ENCODE results near the gene SUGCT. TPM values are rescaled to one million over a fixed set of nuclear protein-coding genes. Genes with fewer than 3 reads are reported as not detected.

The SUGCT gene
- total and polyA plus RNA-seq, 9 of the 15 experiments (the other 6 are each of a cell fraction or from before 2014, with no cell fraction given) = 0.58 to 2.5 (median 1.4) TPM

DNA sequence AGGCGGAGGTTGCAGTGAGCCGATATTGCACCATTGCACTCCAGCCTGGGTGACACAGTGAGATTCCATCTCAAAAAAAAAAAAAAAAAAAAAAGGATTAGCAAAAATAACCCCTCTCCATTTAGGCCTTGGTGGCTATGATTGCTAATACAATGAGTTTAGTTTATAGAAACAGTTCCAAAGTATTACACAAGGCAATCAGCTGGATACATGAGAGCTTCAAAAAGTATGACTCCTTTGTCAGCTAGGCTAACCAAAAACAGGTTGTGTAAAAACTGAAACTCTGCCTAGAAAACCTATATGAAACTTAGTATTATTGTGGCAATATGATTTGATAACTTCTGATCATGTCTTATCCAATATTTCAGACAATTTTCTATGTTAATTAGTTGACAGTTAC, 57.2 kb downstream of the SUGCT start:
- Histone ChIP-seq H3K79me2 (ENCODE audit: control insufficient read depth, insufficient read depth, low read length) (no peaks in the 10 kb centered on the region), H3K4me1 (replicated peaks in 1 of 2; ENCODE audit: control insufficient read depth in 2 of 2, insufficient read depth in 2 of 2, low read length in 2 of 2) (no peaks in the 10 kb centered on the region), H3K4me3 (no peak overlapping the region), H3K36me3 (ENCODE audit: control insufficient read depth, insufficient read depth, low read length) (no peaks in the 10 kb centered on the region), H3K27me3 (ENCODE audit: control insufficient read depth in 2 of 2, insufficient read depth in 2 of 2, low read length in 2 of 2) (peaks cover 0 to 5% of the 10 kb centered on the region in 2 experiments; a peak in 3 of 5 replicates), H3K9ac (ENCODE audit: insufficient read depth in 1 of 2, low read depth in 2 of 2, low read length in 2 of 2) (no peak overlapping the region), H3K27ac (ENCODE audit: extremely low read depth, low read depth, low read length) (no peak overlapping the region), H3K9me1 (ENCODE audit: control insufficient read depth, insufficient read depth, low read length) (no peaks in the 10 kb centered on the region), H2AFZ (ENCODE audit: low read depth, low read length) (no peak overlapping the region), H4K20me1 (replicated peaks; ENCODE audit: control insufficient read depth, insufficient read depth, low read length) (no peaks in the 10 kb centered on the region), H3K4me2 (ENCODE audit: insufficient read depth, low read length) (no peak overlapping the region), H3K9me3 (replicated peaks; ENCODE audit: control insufficient read depth, insufficient read depth, low read depth, low read length) (no peaks in the 10 kb centered on the region)
- POLR2A ChIA-PET = no interaction called here
- no TSS peak for BruUV-seq (replicated peaks)
- in situ Hi-C loops (cut with MboI) (no loop called here), intact Hi-C loops (cut with micrococcal nuclease) (no loop called here)
- ATAC-seq = no peak
- TF ChIP-seq HDGF (IDR thresholded peaks at IDR 0.05) = no peak
- no peak for TF ChIP-seq ZNF12 (CRISPR knock-in tag; IDR thresholded peaks at IDR 0.05)
- no peak for TF ChIP-seq TEAD2 (tag; IDR thresholded peaks at IDR 0.05)
- no peak for TF ChIP-seq ZBTB8A (IDR thresholded peaks at IDR 0.05; ENCODE audit: partially characterized antibody)
- CTCF ChIA-PET (ENCODE audit: low intra/inter-chr PET ratio) = no interaction called here
- no peak for DNase-seq (ENCODE audit: extremely low read depth in 1 of 4, low spot score in 3 of 4)
- WGBS (ENCODE audit: insufficient coverage, low coverage, missing lambda C conversion rate) = 17% methylated on average over 1 of the region's 2 CpGs
- no peak for FAIRE-seq

DNA sequence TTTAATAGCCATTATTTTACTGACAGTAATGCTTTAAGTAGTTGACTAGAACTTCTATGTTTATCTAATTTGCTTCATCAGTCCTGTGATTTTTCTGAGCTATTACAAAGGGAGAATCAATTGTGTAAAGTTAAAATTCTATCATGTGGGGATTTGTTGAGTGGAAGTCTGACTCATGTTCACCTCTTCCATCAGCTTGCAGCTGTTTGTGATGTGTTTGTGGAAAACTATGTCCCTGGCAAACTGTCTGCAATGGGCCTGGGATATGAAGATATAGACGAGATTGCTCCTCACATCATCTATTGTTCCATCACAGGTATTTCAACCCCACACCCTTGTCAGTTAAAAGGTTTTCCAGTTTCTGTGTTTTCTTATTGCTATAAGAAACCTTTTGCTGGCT, 59.9 kb downstream of the SUGCT start:
- in situ Hi-C loops (cut with MboI) (no loop called here), intact Hi-C loops (cut with micrococcal nuclease) (no loop called here)
- DNase-seq (ENCODE audit: extremely low read depth in 1 of 4, low spot score in 3 of 4) (no peak), FAIRE-seq (no peak), ATAC-seq (no peak)
- no peaks in the 10 kb centered on the region for H3K4me1 ChIP-seq (replicated peaks in 1 of 2; ENCODE audit: control insufficient read depth in 2 of 2, insufficient read depth in 2 of 2, low read length in 2 of 2)
- no peak overlapping the region for H3K4me3 ChIP-seq
- ChIA-PET CTCF (ENCODE audit: low intra/inter-chr PET ratio) (no interaction called here), POLR2A (no interaction called here)
- H3K9ac ChIP-seq (ENCODE audit: insufficient read depth in 1 of 2, low read depth in 2 of 2, low read length in 2 of 2) = no peak overlapping the region
- no TSS peak for BruUV-seq (replicated peaks)
- WGBS (ENCODE audit: insufficient coverage, low coverage, missing lambda C conversion rate) = 0% methylated on average over 1 of the region's 1 CpG
- H3K36me3 ChIP-seq (ENCODE audit: control insufficient read depth, insufficient read depth, low read length) = no peaks in the 10 kb centered on the region
- H3K27me3 ChIP-seq (ENCODE audit: control insufficient read depth in 2 of 2, insufficient read depth in 2 of 2, low read length in 2 of 2) = peaks cover 0 to 5% of the 10 kb centered on the region in 2 experiments; a peak in 3 of 5 replicates
- H3K9me1 ChIP-seq (ENCODE audit: control insufficient read depth, insufficient read depth, low read length) = no peaks in the 10 kb centered on the region
- no peaks in the 10 kb centered on the region for H4K20me1 ChIP-seq (replicated peaks; ENCODE audit: control insufficient read depth, insufficient read depth, low read length)
- H3K4me2 ChIP-seq (ENCODE audit: insufficient read depth, low read length) = no peak overlapping the region
- TF ChIP-seq ZNF175 (CRISPR knock-in tag; IDR thresholded peaks at IDR 0.05; ENCODE audit: low read depth) (no peak), ZNF431 (CRISPR knock-in tag; IDR thresholded peaks at IDR 0.05) (no peak), U2AF1 (optimal IDR thresholded peaks at IDR 0.05; ENCODE audit: low read depth, low read length) (no peak)
- TF ChIP-seq, protein P1, sequence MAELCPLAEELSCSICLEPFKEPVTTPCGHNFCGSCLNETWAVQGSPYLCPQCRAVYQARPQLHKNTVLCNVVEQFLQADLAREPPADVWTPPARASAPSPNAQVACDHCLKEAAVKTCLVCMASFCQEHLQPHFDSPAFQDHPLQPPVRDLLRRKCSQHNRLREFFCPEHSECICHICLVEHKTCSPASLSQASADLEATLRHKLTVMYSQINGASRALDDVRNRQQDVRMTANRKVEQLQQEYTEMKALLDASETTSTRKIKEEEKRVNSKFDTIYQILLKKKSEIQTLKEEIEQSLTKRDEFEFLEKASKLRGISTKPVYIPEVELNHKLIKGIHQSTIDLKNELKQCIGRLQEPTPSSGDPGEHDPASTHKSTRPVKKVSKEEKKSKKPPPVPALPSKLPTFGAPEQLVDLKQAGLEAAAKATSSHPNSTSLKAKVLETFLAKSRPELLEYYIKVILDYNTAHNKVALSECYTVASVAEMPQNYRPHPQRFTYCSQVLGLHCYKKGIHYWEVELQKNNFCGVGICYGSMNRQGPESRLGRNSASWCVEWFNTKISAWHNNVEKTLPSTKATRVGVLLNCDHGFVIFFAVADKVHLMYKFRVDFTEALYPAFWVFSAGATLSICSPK (IDR thresholded peaks at IDR 0.05; ENCODE audit: borderline replicate concordance) = no peak
- TF ChIP-seq, protein P2, sequence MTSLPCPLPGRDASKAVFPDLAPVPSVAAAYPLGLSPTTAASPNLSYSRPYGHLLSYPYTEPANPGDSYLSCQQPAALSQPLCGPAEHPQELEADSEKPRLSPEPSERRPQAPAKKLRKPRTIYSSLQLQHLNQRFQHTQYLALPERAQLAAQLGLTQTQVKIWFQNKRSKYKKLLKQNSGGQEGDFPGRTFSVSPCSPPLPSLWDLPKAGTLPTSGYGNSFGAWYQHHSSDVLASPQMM (CRISPR knock-in tag; IDR thresholded peaks at IDR 0.05) = no peak
- TF ChIP-seq, protein P3, sequence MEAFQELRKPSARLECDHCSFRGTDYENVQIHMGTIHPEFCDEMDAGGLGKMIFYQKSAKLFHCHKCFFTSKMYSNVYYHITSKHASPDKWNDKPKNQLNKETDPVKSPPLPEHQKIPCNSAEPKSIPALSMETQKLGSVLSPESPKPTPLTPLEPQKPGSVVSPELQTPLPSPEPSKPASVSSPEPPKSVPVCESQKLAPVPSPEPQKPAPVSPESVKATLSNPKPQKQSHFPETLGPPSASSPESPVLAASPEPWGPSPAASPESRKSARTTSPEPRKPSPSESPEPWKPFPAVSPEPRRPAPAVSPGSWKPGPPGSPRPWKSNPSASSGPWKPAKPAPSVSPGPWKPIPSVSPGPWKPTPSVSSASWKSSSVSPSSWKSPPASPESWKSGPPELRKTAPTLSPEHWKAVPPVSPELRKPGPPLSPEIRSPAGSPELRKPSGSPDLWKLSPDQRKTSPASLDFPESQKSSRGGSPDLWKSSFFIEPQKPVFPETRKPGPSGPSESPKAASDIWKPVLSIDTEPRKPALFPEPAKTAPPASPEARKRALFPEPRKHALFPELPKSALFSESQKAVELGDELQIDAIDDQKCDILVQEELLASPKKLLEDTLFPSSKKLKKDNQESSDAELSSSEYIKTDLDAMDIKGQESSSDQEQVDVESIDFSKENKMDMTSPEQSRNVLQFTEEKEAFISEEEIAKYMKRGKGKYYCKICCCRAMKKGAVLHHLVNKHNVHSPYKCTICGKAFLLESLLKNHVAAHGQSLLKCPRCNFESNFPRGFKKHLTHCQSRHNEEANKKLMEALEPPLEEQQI (IDR thresholded peaks at IDR 0.05) = no peak
- no peak overlapping the region for H3K27ac ChIP-seq (ENCODE audit: extremely low read depth, low read depth, low read length)
- H3K9me3 ChIP-seq (replicated peaks; ENCODE audit: control insufficient read depth, insufficient read depth, low read depth, low read length) = no peaks in the 10 kb centered on the region
- H3K79me2 ChIP-seq (ENCODE audit: control insufficient read depth, insufficient read depth, low read length) = no peaks in the 10 kb centered on the region
- H2AFZ ChIP-seq (ENCODE audit: low read depth, low read length) = no peak overlapping the region

All from K562 (cell line).